ENCODE data around the gene TWF2.
"Not testable (repeated sequence)": the region's sequence is repeated elsewhere in the genome, so short reads cannot be mapped to it uniquely, and the experiment has no call there.

TWF2 gene

DNA sequence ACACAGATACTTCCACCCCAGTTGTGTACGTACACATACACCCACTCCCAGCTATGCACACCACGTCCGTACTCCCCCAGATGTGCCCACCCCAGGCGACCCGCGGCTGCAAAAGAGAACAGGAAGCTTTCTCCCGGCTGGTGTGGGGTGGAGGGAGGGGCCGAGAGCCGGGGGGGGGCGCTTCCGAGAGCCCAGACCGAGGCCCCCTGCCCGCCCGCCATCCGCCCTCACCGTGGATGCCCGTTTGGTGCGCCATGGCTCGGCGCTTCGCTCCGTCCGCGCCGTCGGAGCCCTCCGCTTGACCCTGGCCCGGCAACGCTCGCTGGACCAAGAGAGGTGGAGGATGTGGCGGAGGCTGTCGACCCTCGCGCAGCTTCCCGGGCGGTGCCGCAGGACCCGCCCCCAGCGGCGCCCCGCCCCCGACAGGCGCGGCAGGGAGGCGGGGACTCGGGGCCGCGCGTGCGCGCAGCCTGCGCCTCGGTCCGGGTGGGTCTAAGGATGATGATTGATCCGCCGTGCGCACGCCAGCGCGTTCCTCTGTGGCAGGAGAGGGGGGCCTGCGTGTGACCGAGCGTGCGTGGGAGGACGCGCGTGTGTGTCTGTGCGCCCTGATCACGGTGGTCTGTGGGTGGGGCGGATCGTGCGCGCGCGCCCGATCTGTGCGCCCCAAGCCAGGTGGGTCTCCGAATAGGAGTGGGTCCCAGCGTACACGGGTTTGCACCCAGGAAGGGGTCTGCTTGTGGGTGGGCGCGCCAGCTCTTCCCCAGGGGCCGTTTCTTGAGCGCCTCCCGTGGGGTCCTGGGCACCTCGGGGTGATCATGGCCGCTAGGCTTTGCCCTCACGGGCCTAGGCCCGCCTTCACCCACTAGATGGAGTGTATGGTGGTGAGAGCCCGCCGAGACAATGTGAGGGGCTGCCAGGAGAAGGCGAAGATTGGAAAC is at the start of gene TWF2:
Gene TWF2, minus strand, starts transcription at position 398 of the 941 bp plus-strand sequence. Its CDS starts 142 bp downstream, at position 256.
- TF ChIP-seq, protein P1, sequence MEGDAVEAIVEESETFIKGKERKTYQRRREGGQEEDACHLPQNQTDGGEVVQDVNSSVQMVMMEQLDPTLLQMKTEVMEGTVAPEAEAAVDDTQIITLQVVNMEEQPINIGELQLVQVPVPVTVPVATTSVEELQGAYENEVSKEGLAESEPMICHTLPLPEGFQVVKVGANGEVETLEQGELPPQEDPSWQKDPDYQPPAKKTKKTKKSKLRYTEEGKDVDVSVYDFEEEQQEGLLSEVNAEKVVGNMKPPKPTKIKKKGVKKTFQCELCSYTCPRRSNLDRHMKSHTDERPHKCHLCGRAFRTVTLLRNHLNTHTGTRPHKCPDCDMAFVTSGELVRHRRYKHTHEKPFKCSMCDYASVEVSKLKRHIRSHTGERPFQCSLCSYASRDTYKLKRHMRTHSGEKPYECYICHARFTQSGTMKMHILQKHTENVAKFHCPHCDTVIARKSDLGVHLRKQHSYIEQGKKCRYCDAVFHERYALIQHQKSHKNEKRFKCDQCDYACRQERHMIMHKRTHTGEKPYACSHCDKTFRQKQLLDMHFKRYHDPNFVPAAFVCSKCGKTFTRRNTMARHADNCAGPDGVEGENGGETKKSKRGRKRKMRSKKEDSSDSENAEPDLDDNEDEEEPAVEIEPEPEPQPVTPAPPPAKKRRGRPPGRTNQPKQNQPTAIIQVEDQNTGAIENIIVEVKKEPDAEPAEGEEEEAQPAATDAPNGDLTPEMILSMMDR (IDR thresholded peaks at IDR 0.05; ENCODE audit: insufficient read depth, low read length, poor library complexity, severe bottlenecking), result peak; percentile 58
- DNase-seq (ENCODE audit: extremely low read depth, insufficient read length), result peak; percentile 91
- peaks cover 11% of the 10 kb centered on the region for H3K36me3 ChIP-seq (ENCODE audit: control insufficient read depth, insufficient read depth, low read length)

DNA sequence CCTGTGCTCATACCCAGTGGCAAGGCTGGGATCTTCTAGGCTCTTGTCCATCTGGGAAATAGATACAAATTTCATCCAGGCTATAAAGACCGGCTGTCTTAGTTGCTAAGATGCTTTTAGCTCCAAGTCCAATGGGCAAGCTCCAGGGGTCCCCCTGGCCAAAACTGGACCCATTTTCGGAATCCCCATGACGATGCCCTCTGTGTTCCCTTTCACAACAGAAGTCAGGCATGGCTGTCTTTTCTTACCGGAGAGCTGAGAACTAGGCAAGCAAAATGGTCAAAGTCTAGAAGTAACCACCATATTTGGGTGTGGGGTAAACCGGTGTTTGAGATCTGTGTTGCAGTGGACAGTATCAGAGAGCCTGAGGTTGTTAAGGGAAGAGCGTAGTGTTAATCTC is 49.7 kb upstream of the TWF2 start:
- TF ChIP-seq, protein P1 (IDR thresholded peaks at IDR 0.05; ENCODE audit: insufficient read depth, low read length, poor library complexity, severe bottlenecking), result no peak
- peak overlapping the region; percentile 78 for H3K4me3 ChIP-seq (replicated peaks; ENCODE audit: low read depth, low read length)
- H3K27me3 ChIP-seq (replicated peaks; ENCODE audit: control insufficient read depth, insufficient read depth, low read length), result no peaks in the 10 kb centered on the region
- no peak for DNase-seq (ENCODE audit: extremely low read depth, insufficient read length)
- H3K36me3 ChIP-seq (ENCODE audit: control insufficient read depth, insufficient read depth, low read length), result peaks cover 24% of the 10 kb centered on the region

More for the DNA sequence above, at the start of gene TWF2:
- no peaks in the 10 kb centered on the region for H3K27me3 ChIP-seq (replicated peaks; ENCODE audit: control insufficient read depth, insufficient read depth, low read length)
- peak within 1 kb of the TSS; percentile 94 for H3K4me3 ChIP-seq (replicated peaks; ENCODE audit: low read depth, low read length)

DNA sequence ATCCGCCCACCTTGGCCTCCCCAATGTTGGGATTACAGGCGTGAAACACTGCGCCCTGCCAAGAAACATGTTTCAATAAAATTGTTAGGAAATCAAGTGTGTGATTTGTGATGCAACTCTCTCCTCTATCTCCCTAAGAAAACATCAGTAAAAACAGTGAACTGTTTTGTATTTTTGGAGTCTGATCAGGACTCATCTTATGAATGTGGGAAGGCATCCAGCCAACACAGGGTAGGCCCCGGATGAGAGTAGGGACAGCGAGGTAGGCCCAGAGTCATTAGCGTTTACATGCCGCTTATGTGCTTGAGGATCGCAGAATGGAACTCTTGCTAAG is 47.8 kb upstream of the TWF2 start:
- TF ChIP-seq, protein P1 (IDR thresholded peaks at IDR 0.05; ENCODE audit: insufficient read depth, low read length, poor library complexity, severe bottlenecking), result no peak
- peak overlapping the region; percentile 78 for H3K4me3 ChIP-seq (replicated peaks; ENCODE audit: low read depth, low read length)
- H3K36me3 ChIP-seq (ENCODE audit: control insufficient read depth, insufficient read depth, low read length), result peaks cover 11% of the 10 kb centered on the region
- DNase-seq (ENCODE audit: extremely low read depth, insufficient read length), result no peak
- H3K27me3 ChIP-seq (replicated peaks; ENCODE audit: control insufficient read depth, insufficient read depth, low read length), result no peaks in the 10 kb centered on the region

DNA sequence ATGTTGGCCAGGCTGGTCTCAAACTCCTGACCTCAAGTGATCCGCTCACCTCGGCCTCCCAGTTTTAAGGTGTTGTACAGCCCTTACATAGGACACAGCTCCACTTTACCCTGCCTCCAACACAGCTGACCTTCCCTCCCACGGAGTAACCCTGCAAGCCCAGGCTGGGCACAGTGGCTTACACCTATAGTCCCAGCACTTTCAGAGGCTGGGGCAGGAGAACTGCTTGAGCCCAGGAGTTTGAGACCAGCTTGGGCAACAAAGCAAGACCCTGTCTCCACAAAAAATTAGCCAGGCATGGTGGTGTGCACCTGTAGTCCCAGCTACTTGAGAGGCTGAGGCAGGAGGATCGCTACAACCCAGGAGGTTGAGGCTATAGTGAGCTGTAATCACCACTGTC is 45.1 kb upstream of the TWF2 start:
- H3K27me3 ChIP-seq (replicated peaks; ENCODE audit: control insufficient read depth, insufficient read depth, low read length); H3K4me3 ChIP-seq (replicated peaks; ENCODE audit: low read depth, low read length); DNase-seq (ENCODE audit: extremely low read depth, insufficient read length); H3K36me3 ChIP-seq (ENCODE audit: control insufficient read depth, insufficient read depth, low read length): not testable (repeated sequence)

DNA sequence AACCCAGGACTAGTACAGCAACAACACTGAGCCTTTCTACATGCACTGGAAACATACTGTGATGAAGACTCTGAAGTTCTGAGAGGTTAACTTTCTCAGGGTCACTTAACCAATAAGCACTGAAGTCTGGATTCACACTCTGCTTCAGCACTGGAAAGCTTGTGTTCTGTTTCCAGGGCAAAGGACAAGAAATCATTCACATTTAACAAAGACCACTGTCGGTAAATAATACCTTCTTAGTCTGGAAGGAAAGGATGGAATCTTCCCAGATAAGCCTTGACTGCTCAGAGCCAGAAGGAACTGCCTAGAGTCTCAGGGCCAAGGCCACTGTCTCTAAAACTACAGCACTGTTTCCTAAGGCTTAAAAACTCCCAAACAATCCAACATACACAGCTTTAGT is 44.3 kb upstream of the TWF2 start:
- H3K27me3 ChIP-seq (replicated peaks; ENCODE audit: control insufficient read depth, insufficient read depth, low read length), result no peaks in the 10 kb centered on the region
- no peak overlapping the region for H3K4me3 ChIP-seq (replicated peaks; ENCODE audit: low read depth, low read length)
- TF ChIP-seq, protein P1 (IDR thresholded peaks at IDR 0.05; ENCODE audit: insufficient read depth, low read length, poor library complexity, severe bottlenecking), result no peak
- no peak for DNase-seq (ENCODE audit: extremely low read depth, insufficient read length)
- H3K36me3 ChIP-seq (ENCODE audit: control insufficient read depth, insufficient read depth, low read length), result peaks cover 2% of the 10 kb centered on the region

DNA sequence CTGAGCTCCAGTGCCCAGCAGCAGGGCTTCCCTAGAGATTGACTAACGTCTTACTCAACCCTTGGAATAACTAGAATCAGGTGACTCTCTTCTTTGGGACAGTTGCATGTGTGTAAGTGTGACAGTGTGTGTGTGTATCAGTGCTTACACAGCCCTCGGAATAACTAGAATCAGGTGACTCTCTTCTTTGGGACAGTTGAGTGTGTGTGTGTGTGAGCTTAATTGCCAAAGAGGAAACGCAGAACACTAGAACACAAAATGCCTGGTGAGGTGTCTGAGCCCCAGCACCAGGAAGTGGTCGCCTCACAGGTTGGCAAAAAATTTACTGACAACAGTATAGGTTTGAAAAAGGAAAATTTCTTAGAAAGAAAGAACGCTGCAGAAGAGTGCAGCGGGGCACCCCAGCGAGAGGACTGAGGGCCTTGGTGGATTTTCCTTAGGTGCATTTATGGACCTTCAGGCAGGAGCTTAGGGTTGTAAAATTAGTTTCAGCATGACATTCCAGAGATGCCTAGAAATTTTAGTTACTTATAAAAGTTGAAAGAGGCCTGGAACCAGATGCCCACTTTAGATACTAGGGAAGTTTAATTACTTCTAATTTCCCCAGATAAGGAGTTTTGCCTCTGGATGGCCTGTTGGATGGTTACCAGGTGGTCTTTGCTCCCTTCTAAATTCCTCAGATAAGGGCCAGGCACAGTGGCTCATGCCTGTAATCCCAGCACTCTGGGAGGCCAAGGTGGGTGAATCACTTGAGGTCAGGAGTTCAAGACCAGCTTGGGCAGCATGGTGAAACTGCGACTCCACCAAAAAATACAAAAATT is 43.2 kb upstream of the TWF2 start:
- TF ChIP-seq, protein P1 (IDR thresholded peaks at IDR 0.05; ENCODE audit: insufficient read depth, low read length, poor library complexity, severe bottlenecking), result no peak
- Histone ChIP-seq H3K4me3 (replicated peaks; ENCODE audit: low read depth, low read length) (no peak overlapping the region), H3K27me3 (replicated peaks; ENCODE audit: control insufficient read depth, insufficient read depth, low read length) (no peaks in the 10 kb centered on the region), H3K36me3 (ENCODE audit: control insufficient read depth, insufficient read depth, low read length) (peaks cover 2% of the 10 kb centered on the region)
- DNase-seq (ENCODE audit: extremely low read depth, insufficient read length), result no peak
